IMR-90 (cell line): ENCODE measurements around the gene BRMS1. TPM values are rescaled to one million over a fixed set of nuclear protein-coding genes. Genes with fewer than 3 reads are reported as not detected.

Source experiments
- ATAC-seq: fragments of 200-7000 bp; cut with Tn5 transposase; 2 replicates; pipeline ENCODE4 v1.9.1; 2020; ENCODE audit warnings: low read depth, mild to moderate bottlenecking, moderate library complexity
- BruUV-seq: library from RNA; stranded (reverse); fragments of 400-500 nt; replicated peaks from 2 replicates; lab custom pipeline; 2021; lab: Mats Ljungman, UMichigan
- CTCF ChIA-PET: fragments of 300-600 bp; formaldehyde crosslinking; extraction: SDS; loops from one replicate; lab custom pipeline; 2021; ENCODE audit warnings: antibody characterized with exemption; lab: Yijun Ruan, JAX
- POLR2A ChIA-PET: fragments of 300-600 bp; sonication (Branson Sonifier 250); formaldehyde crosslinking; loops from one replicate; lab custom pipeline; 2022; ENCODE audit warnings: antibody characterized with exemption; ENCODE audit not compliant: unreplicated experiment; lab: Charles Lee
- DNase-seq: peaks from one replicate; pipeline ENCODE4 v3.0.0; 2013
- H2AFZ ChIP-seq: replicated peaks from 2 replicates; pipeline ENCODE3; 2013; ENCODE audit warnings: low read length, mild to moderate bottlenecking; ENCODE audit not compliant: poor library complexity
- H2AK5ac ChIP-seq: 2 replicates; pipeline ENCODE4 v1.6.1; 2013; ENCODE audit warnings: low read depth, low read length, inconsistent platforms
- H2AK9ac ChIP-seq: replicated peaks from 2 replicates; pipeline ENCODE3; 2013; ENCODE audit warnings: mild to moderate bottlenecking, low read depth, low read length, moderate library complexity; ENCODE audit not compliant: poor library complexity
- H2BK120ac ChIP-seq: 2 replicates; pipeline ENCODE4 v1.6.1; 2013; ENCODE audit warnings: low read depth, low read length, inconsistent platforms
- H2BK15ac ChIP-seq: 3 replicates; pipeline ENCODE4 v1.6.1; 2013; ENCODE audit warnings: low read depth, low read length, inconsistent platforms
- H2BK20ac ChIP-seq: 2 replicates; pipeline ENCODE4 v1.6.1; 2013; ENCODE audit warnings: low read depth, mild to moderate bottlenecking, inconsistent platforms, low read length, moderate library complexity
- H2BK5ac ChIP-seq: 2 replicates; pipeline ENCODE4 v1.6.1; 2013; ENCODE audit warnings: mild to moderate bottlenecking, low read depth, low read length, inconsistent platforms; ENCODE audit not compliant: poor library complexity, severe bottlenecking
- H3K14ac ChIP-seq: replicated peaks from 2 replicates; pipeline ENCODE4 v1.6.1; 2013; ENCODE audit warnings: low read depth, low read length, inconsistent platforms
- H3K18ac ChIP-seq: 2 replicates; pipeline ENCODE4 v1.6.1; 2013; ENCODE audit warnings: low read depth, low read length, control low read depth
- H3K23ac ChIP-seq: 2 replicates; pipeline ENCODE4 v1.6.1; 2013; ENCODE audit warnings: low read depth, low read length, inconsistent platforms
- H3K27ac ChIP-seq: 2 replicates; pipeline ENCODE4 v1.5.1; 2013; ENCODE audit warnings: mild to moderate bottlenecking, control low read depth, low read length; ENCODE audit not compliant: insufficient read depth
- H3K27me3 ChIP-seq: 2 replicates; pipeline ENCODE4 v1.6.1; 2013; ENCODE audit warnings: low read length; ENCODE audit not compliant: control insufficient read depth, insufficient read depth
- H3K36me3 ChIP-seq: 2 replicates; pipeline ENCODE4 v1.6.1; 2013; ENCODE audit warnings: low read length, mixed read lengths; ENCODE audit not compliant: control insufficient read depth, insufficient read depth
- H3K4ac ChIP-seq: 2 replicates; pipeline ENCODE4 v1.6.1; 2013; ENCODE audit warnings: low read depth, low read length, inconsistent platforms
- H3K4me1 ChIP-seq: 2 replicates; pipeline ENCODE4 v1.6.1; 2013; ENCODE audit warnings: low read length, mixed read lengths; ENCODE audit not compliant: control insufficient read depth, insufficient read depth
- H3K4me2 ChIP-seq: 2 replicates; pipeline ENCODE4 v1.6.1; 2013; ENCODE audit warnings: low read depth, mild to moderate bottlenecking, control low read depth, low read length, moderate library complexity
- H3K4me3 ChIP-seq: 2 replicates; pipeline ENCODE4 v1.5.1; 2013; ENCODE audit warnings: low read depth, mild to moderate bottlenecking, control low read depth, low read length, moderate library complexity; ENCODE audit not compliant: insufficient read depth
- H3K56ac ChIP-seq: 2 replicates; pipeline ENCODE4 v1.6.1; 2013; ENCODE audit warnings: low read length, inconsistent platforms; ENCODE audit not compliant: insufficient read depth; ENCODE audit errors: extremely low read depth
- H3K79me1 ChIP-seq, 2 experiments: 2 replicates each; pipeline ENCODE4 v1.6.1; 2013; ENCODE audit warnings: low read length in 2 of 2, inconsistent platforms in 1 of 2, low read depth in 1 of 2
- H3K9ac ChIP-seq: 2 replicates; pipeline ENCODE4 v1.6.1; 2013; ENCODE audit warnings: low read depth, low read length, control low read depth
- H3K9me1 ChIP-seq: 2 replicates; pipeline ENCODE4 v1.6.1; 2013; ENCODE audit warnings: low read length, inconsistent platforms; ENCODE audit not compliant: insufficient read depth
- H3K9me3 ChIP-seq: 2 replicates; pipeline ENCODE4 v1.6.1; 2013; ENCODE audit warnings: low read length; ENCODE audit not compliant: control insufficient read depth, insufficient read depth
- H4K20me1 ChIP-seq: 2 replicates; pipeline ENCODE4 v1.6.1; 2013; ENCODE audit warnings: low read length, inconsistent platforms; ENCODE audit not compliant: insufficient read depth
- H4K5ac ChIP-seq: 2 replicates; pipeline ENCODE4 v1.6.1; 2013; ENCODE audit warnings: mild to moderate bottlenecking, low read depth, low read length, control low read depth
- H4K8ac ChIP-seq, 2 experiments: 2 replicates each; pipeline ENCODE4 v1.6.1; 2013; ENCODE audit warnings: low read depth in 2 of 2, low read length in 2 of 2, control low read depth in 1 of 2, inconsistent platforms in 1 of 2
- H4K91ac ChIP-seq: 2 replicates; pipeline ENCODE4 v1.6.1; 2013; ENCODE audit warnings: low read depth, low read length, inconsistent platforms; ENCODE audit not compliant: insufficient read depth
- BHLHE40 ChIP-seq: fragments of 150-350 bp; IDR thresholded peaks from 2 replicates; pipeline ENCODE4 v1.6.1; 2016; ENCODE audit warnings: mild to moderate bottlenecking, low read depth, low read length
- CHD1 ChIP-seq: IDR thresholded peaks from 2 replicates; pipeline ENCODE4 v1.6.1; 2012; ENCODE audit warnings: low read depth, low read length, improper control_type of control experiment
- CTCF ChIP-seq: conservative IDR thresholded peaks from 2 replicates; pipeline ENCODE4 v1.5.1; 2012; ENCODE audit warnings: mild to moderate bottlenecking, low read depth, low read length, improper control_type of control experiment
- ELK1 ChIP-seq: fragments of 150-350 bp; IDR thresholded peaks from 2 replicates; pipeline ENCODE4 v1.6.1; 2016; ENCODE audit warnings: low read depth, mild to moderate bottlenecking, low read length, moderate library complexity, borderline replicate concordance
- FOS ChIP-seq: fragments of 150-350 bp; IDR thresholded peaks from 2 replicates; pipeline ENCODE4 v1.6.1; 2016; ENCODE audit warnings: low read depth, low read length
- MAFK ChIP-seq: IDR thresholded peaks from 2 replicates; pipeline ENCODE4 v1.6.1; 2012; ENCODE audit warnings: low read depth, low read length, improper control_type of control experiment
- MAZ ChIP-seq: IDR thresholded peaks from 2 replicates; pipeline ENCODE4 v1.6.1; 2012; ENCODE audit warnings: low read depth, mild to moderate bottlenecking, low read length, improper control_type of control experiment, moderate library complexity, borderline replicate concordance
- MXI1 ChIP-seq: IDR thresholded peaks from 2 replicates; pipeline ENCODE4 v1.6.1; 2012; ENCODE audit warnings: low read depth, mild to moderate bottlenecking, low read length, moderate library complexity, borderline replicate concordance
- NFE2L2 ChIP-seq: fragments of 150-350 bp; IDR thresholded peaks from 2 replicates; pipeline ENCODE4 v1.6.1; 2016; ENCODE audit warnings: low read depth, mild to moderate bottlenecking, low read length
- POLR2A ChIP-seq: IDR thresholded peaks from 2 replicates; pipeline ENCODE4 v1.6.1; 2012; ENCODE audit warnings: mild to moderate bottlenecking, low read depth, low read length
- RAD21 ChIP-seq: IDR thresholded peaks from 2 replicates; pipeline ENCODE4 v1.6.1; 2012; ENCODE audit warnings: low read length, improper control_type of control experiment
- RCOR1 ChIP-seq: IDR thresholded peaks from 2 replicates; pipeline ENCODE4 v1.6.1; 2012; ENCODE audit warnings: mild to moderate bottlenecking, low read length, improper control_type of control experiment; ENCODE audit not compliant: insufficient replicate concordance
- SMC3 ChIP-seq: fragments of 150-350 bp; IDR thresholded peaks from 2 replicates; pipeline ENCODE4 v1.6.1; 2016; ENCODE audit warnings: low read depth, mild to moderate bottlenecking, antibody characterized with exemption, low read length, moderate library complexity
- WGBS, 2 experiments: methylation state at CpG; one replicate each; pipeline versions ENCODE4 v1.1.5 to v1.1.7; 2013; ENCODE audit warnings: missing lambda C conversion rate in 2 of 2; ENCODE audit not compliant: insufficient read length in 1 of 2; ENCODE audit errors: extremely low coverage in 2 of 2; 5-methylcytosine and 5-hydroxymethylcytosine counted together
- dilution Hi-C: fragments of 300-500 bp; cut with HindIII; formaldehyde crosslinking; loops from one replicate; pipeline ENCODE4 v1.14.3; 2018; ENCODE audit warnings: low sequenced_read_pairs; ENCODE audit not compliant: unreplicated experiment
- in situ Hi-C: fragments of 300-500 bp; cut with MboI; formaldehyde crosslinking; loops from 3 replicates; pipeline ENCODE4 v1.14.3; 2019; ENCODE audit warnings: low sequenced_read_pairs, inconsistent platforms, mixed read lengths
- intact Hi-C: fragments of 100-400 bp; cut with micrococcal nuclease; formaldehyde crosslinking; loops from 2 replicates; pipeline ENCODE4 v1.10.0; 2022
- polyA plus RNA-seq, 3 experiments: library from polyadenylated mRNA; depleted of rRNA; stranded (reverse); fragments of >200 nt; gene quantifications; 2 replicates each; pipeline ENCODE4 v1.2.3, GENCODE V29; 2012; ENCODE audit warnings: low replicate concordance in 1 of 3
- total RNA-seq: library from RNA; depleted of rRNA; stranded (reverse); fragments of >200 nt; gene quantifications from 2 replicates; pipeline ENCODE4 v1.2.3, GENCODE V29; 2012

BRMS1 gene
- total and polyA plus RNA-seq, 2 of the 4 experiments (the other 2 are of a cell fraction): 48.3 to 57.9 TPM

GRCh38 chr11:66311965-66312548 is 32.8 kb downstream of the BRMS1 start:
- in situ Hi-C loops (no loop called here), intact Hi-C loops (loop anchor here (1.0 kb wide), 3 partner anchors 16 to 74 kb away; partner anchors contain the start of gene RIN1), dilution Hi-C loops (no loop called here)
- Histone ChIP-seq H3K18ac (peak overlapping the region; percentile 67), H2AK5ac (0 out of 2 replicates have a peak overlapping the region, but pooled peaks have one; percentile 18), H2BK20ac (peak overlapping the region; percentile 13; the same call in 1 of the 2 replicates), H2BK5ac (peak overlapping the region; percentile 68), H3K27me3 (peaks cover 4% of the 10 kb centered on the region), H3K14ac (peak overlapping the region; percentile 50), H3K36me3 (no peaks in the 10 kb centered on the region), H3K79me1 (peaks cover 0 to 31% of the 10 kb centered on the region in 2 experiments; a peak in 2 of 4 replicates), H2BK120ac (peak overlapping the region; percentile 75), H3K4me3 (peak overlapping the region; percentile 63), H2BK15ac (peak overlapping the region; percentile 11; the same call in 1 of the 3 replicates), H3K56ac (no peak overlapping the region), H3K4ac (peak overlapping the region; percentile 69), H3K9ac (peak overlapping the region; percentile 20), H4K5ac (0 out of 2 replicates have a peak overlapping the region, but pooled peaks have one; percentile 51), H3K4me2 (peak overlapping the region; percentile 92), H3K23ac (no peak overlapping the region), H3K9me1 (no peaks in the 10 kb centered on the region), H4K8ac (peak overlapping the region in 1 of 2 experiments; percentile 65; a peak in 2 of 4 replicates), H2AK9ac (peak overlapping the region; percentile 84), H3K4me1 (peaks cover 14% of the 10 kb centered on the region), H4K91ac (peak overlapping the region; percentile 45; the same call in 1 of the 2 replicates), H4K20me1 (peaks cover 39% of the 10 kb centered on the region), H3K9me3 (no peaks in the 10 kb centered on the region), H2AFZ (peak overlapping the region; percentile 94), H3K27ac (peak overlapping the region; percentile 48)
- CTCF ChIA-PET: interaction anchor here (0.5 to 2.4 kb wide), 13 partner anchors 10 to 79 kb away, joined by 3 to 17 read pairs (median 5); partner anchors contain the start of genes B4GAT1, BRMS1 and RIN1
- peak; percentile 51 for ATAC-seq
- POLR2A ChIA-PET: interaction anchor here (0.6 to 2.9 kb wide), 8 partner anchors 10 to 485 kb away, joined by 3 to 23 read pairs (median 4); partner anchors contain the start of gene RIN1
- BruUV-seq: no TSS peak
- DNase-seq: peak; percentile 89
- 0% methylated on average over 14 of the region's 44 CpGs; no CpG with 5 or more reads in 1 of the 2 experiments for WGBS, 2 experiments
- TF ChIP-seq MAFK: no peak
- peak; percentile 46 for TF ChIP-seq POLR2A
- TF ChIP-seq MXI1: peak; percentile 22; the same call in 1 of the 2 replicates
- peak; percentile 97 for TF ChIP-seq SMC3
- TF ChIP-seq RCOR1: no peak
- peak; percentile 42; the same call in 1 of the 2 replicates for TF ChIP-seq CHD1
- peak; percentile 97 for TF ChIP-seq RAD21
- TF ChIP-seq MAZ: peak; percentile 11
- no peak for TF ChIP-seq ELK1
- TF ChIP-seq CTCF: peak; percentile 97
- TF ChIP-seq NFE2L2: no peak
- no peak for TF ChIP-seq FOS
- no peak; the same call in 1 of the 2 replicates for TF ChIP-seq BHLHE40
